IPS-11a (cell line): ENCODE data around the gene LYPD1.

ENCODE experiments used
- H3K4me3 ChIP-seq: one replicate; pipeline ENCODE4 v1.5.1; 2013; ENCODE audit warnings: low read depth, low read length, control low read depth

Gene LYPD1

GRCh38 chr2:132638313-132639040 lies 31.5 kb downstream of the LYPD1 start:
- no peak overlapping the region for H3K4me3 ChIP-seq

- no peak overlapping the region for H3K4me3 ChIP-seq
Observed at GRCh38 chr2:132636346-132636745, 33.7 kb downstream of the LYPD1 start.

GRCh38 chr2:132633635-132634034 lies 36.4 kb downstream of the LYPD1 start:
- H3K4me3 ChIP-seq, result no peak overlapping the region

GRCh38 chr2:132632000-132632649 lies 37.9 kb downstream of the LYPD1 start:
- H3K4me3 ChIP-seq, result no peak overlapping the region

GRCh38 chr2:132627536-132627935 lies 42.5 kb downstream of the LYPD1 start:
- H3K4me3 ChIP-seq, result no peak overlapping the region

- no peak overlapping the region for H3K4me3 ChIP-seq
Observed at GRCh38 chr2:132623096-132623839, 46.7 kb downstream of the LYPD1 start.

GRCh38 chr2:132621131-132621875 lies 48.7 kb downstream of the LYPD1 start:
- H3K4me3 ChIP-seq, result no peak overlapping the region

- H3K4me3 ChIP-seq, result no peak overlapping the region
Observed at GRCh38 chr2:132620115-132620514, 49.9 kb downstream of the LYPD1 start.

- H3K4me3 ChIP-seq, result no peak overlapping the region
Observed at GRCh38 chr2:132618734-132619133, 51.3 kb downstream of the LYPD1 start.

GRCh38 chr2:132617989-132618388 lies 52.0 kb downstream of the LYPD1 start:
- no peak overlapping the region for H3K4me3 ChIP-seq

- H3K4me3 ChIP-seq, result no peak overlapping the region
Observed at GRCh38 chr2:132615329-132616085, 54.5 kb downstream of the LYPD1 start.

GRCh38 chr2:132611719-132612118 lies 58.3 kb downstream of the LYPD1 start:
- no peak overlapping the region for H3K4me3 ChIP-seq

- H3K4me3 ChIP-seq, result no peak overlapping the region
Observed at GRCh38 chr2:132609101-132609890, 60.7 kb downstream of the LYPD1 start.

- H3K4me3 ChIP-seq, result no peak overlapping the region
Observed at GRCh38 chr2:132608311-132608710, 61.7 kb downstream of the LYPD1 start.

GRCh38 chr2:132607426-132608090 lies 62.4 kb downstream of the LYPD1 start:
- H3K4me3 ChIP-seq, result no peak overlapping the region

GRCh38 chr2:132606649-132607048 lies 63.4 kb downstream of the LYPD1 start:
- H3K4me3 ChIP-seq, result no peak overlapping the region

GRCh38 chr2:132605236-132606180 lies 64.5 kb downstream of the LYPD1 start:
- no peak overlapping the region for H3K4me3 ChIP-seq

- H3K4me3 ChIP-seq, result no peak overlapping the region
Observed at GRCh38 chr2:132604561-132604960, 65.4 kb downstream of the LYPD1 start.
